Tibial artery (tissue), 4 donors: Measurements from ENCODE around the gene CYFIP2.

Source experiments
- DNase-seq, 2 donors: peaks; one replicate each; pipeline ENCODE4 v3.0.0-alpha.2; 2019
- H3K27ac ChIP-seq, 2 donors: fragments of 200-600 bp; sonication (generic) in 1 of 2; 1 replicate in 1 of 2; 2 replicates in 1 of 2; pipeline ENCODE4 v1.5.1; 2018 to 2019; ENCODE audit warnings: mild to moderate bottlenecking in 1 of 2
- H3K27me3 ChIP-seq, 2 donors: fragments of 200-600 bp; sonication (generic) in 1 of 2; one replicate each; pipeline versions ENCODE4 v1.5.1 to v1.6.0; 2016 to 2019
- H3K36me3 ChIP-seq, 3 donors: fragments of 200-600 bp; sonication (generic) in 2 of 3; one replicate each; pipeline ENCODE4 v1.5.1; 2016 to 2019; ENCODE audit warnings: mild to moderate bottlenecking in 2 of 3
- H3K4me1 ChIP-seq, 4 donors: fragments of 200-600 bp; sonication (generic) in 2 of 4; 1 replicate in 3 of 4; 2 replicates in 1 of 4; pipeline ENCODE4 v1.5.1; 2016 to 2019
- H3K4me3 ChIP-seq, 2 donors: fragments of 200-600 bp; sonication (generic) in 1 of 2; 1 replicate in 1 of 2; 2 replicates in 1 of 2; pipeline ENCODE4 v1.5.1; 2018 to 2019; ENCODE audit warnings: mild to moderate bottlenecking in 2 of 2
- H3K9me3 ChIP-seq, 3 donors: fragments of 200-600 bp; sonication (generic) in 1 of 3; one replicate each; pipeline ENCODE4 v1.5.1; 2016 to 2019
- intact Hi-C: fragments of 100-400 bp; cut with DNase I; formaldehyde crosslinking; loops from one replicate; pipeline ENCODE4 v1.15.0; 2023; ENCODE audit warnings: low total_unique reads
- TF ChIP-seq, protein P1 (sequence below), 2 experiments: fragments of 200-600 bp in 1 of 2; fragments of 450-650 bp in 1 of 2; IDR thresholded peaks; one replicate each; pipeline ENCODE4 v1.5.1; 2017 to 2019; ENCODE audit warnings: antibody characterized with exemption in 2 of 2, mild to moderate bottlenecking in 1 of 2, moderate library complexity in 1 of 2

CYFIP2 gene

DNA sequence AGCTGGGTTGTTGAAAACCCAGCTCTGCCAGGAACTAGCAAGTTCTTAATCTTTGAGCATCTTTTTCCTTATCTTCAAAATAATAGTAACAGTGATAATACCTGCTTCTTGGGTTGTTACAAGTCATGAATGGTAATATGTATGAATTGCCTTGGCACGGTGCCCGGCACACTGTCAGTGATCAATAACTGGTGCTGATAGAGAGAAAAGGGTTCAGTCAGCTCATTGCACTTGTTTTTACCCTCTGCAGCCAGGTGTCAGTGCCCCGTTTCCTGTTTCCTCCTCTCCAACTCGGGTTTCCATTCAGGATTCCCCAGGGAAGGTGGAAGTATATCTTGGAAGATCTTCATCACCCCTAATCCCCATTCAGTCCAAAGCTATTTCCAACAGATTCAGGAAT, 178.3 kb downstream of the CYFIP2 start:
- H3K4me3 ChIP-seq: no peak overlapping the region
- H3K9me3 ChIP-seq: no peaks in the 10 kb centered on the region
- intact Hi-C loops: no loop called here
- no peak for DNase-seq
- TF ChIP-seq, protein P1, sequence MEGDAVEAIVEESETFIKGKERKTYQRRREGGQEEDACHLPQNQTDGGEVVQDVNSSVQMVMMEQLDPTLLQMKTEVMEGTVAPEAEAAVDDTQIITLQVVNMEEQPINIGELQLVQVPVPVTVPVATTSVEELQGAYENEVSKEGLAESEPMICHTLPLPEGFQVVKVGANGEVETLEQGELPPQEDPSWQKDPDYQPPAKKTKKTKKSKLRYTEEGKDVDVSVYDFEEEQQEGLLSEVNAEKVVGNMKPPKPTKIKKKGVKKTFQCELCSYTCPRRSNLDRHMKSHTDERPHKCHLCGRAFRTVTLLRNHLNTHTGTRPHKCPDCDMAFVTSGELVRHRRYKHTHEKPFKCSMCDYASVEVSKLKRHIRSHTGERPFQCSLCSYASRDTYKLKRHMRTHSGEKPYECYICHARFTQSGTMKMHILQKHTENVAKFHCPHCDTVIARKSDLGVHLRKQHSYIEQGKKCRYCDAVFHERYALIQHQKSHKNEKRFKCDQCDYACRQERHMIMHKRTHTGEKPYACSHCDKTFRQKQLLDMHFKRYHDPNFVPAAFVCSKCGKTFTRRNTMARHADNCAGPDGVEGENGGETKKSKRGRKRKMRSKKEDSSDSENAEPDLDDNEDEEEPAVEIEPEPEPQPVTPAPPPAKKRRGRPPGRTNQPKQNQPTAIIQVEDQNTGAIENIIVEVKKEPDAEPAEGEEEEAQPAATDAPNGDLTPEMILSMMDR (IDR thresholded peaks at IDR 0.05): no peak
- H3K36me3 ChIP-seq: no peaks in the 10 kb centered on the region
- H3K4me1 ChIP-seq: peaks cover 0 to 6% (median 2%) of the 10 kb centered on the region in 4 donors
- H3K27ac ChIP-seq: no peak overlapping the region
- H3K27me3 ChIP-seq: no peaks in the 10 kb centered on the region
